ENCODE results near the gene MED6. TPM values are rescaled to one million over a fixed set of nuclear protein-coding genes. Genes with fewer than 3 reads are reported as not detected.

The MED6 gene
- total RNA-seq, 1 experiment from 2014 or later: 55.3 TPM

DNA sequence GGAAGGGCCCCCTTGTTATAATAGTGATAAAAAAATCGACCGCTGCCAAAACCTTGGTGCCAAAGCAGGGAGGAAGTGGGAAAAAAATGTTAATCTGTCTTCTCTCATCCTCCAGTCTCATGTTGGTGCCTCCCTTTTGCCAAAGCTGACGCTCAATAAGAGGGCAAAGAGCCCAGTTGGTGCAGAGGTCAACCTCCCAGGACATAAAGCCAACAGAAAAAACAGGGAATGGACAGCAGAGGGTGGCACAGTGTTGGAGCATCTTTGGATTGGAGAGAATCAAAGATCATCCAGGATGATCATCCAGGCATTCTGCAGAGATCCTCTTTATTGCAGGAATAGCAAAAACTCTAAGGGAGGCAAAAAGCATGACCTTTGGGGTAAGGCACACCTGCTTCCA lies 31.5 kb upstream of the MED6 start:
- Histone ChIP-seq H2BK5ac (ENCODE audit: insufficient read length, low read length) (no peak overlapping the region), H2BK20ac (ENCODE audit: low read depth, low read length, poor library complexity, severe bottlenecking) (no peak overlapping the region), H3K79me2 (ENCODE audit: insufficient read depth, low read length) (no peaks in the 10 kb centered on the region), H3K9ac (ENCODE audit: extremely low read depth, insufficient read length, low read length) (no peak overlapping the region), H3K56ac (ENCODE audit: insufficient read length, low read depth, low read length) (no peak overlapping the region), H3K4me2 (ENCODE audit: insufficient read depth, insufficient read length, low read length) (no peak overlapping the region), H2AK5ac (ENCODE audit: insufficient read length, low read length) (no peak overlapping the region), H4K5ac (ENCODE audit: insufficient read length, low read depth, low read length) (no peak overlapping the region), H2BK15ac (ENCODE audit: low read depth, low read length) (no peak overlapping the region), H3T11ph (ENCODE audit: low read length) (no peak overlapping the region), H3K23ac (ENCODE audit: insufficient read length, low read depth, low read length) (no peak overlapping the region), H4K20me1 (ENCODE audit: control insufficient read depth, insufficient read depth, insufficient read length) (no peaks in the 10 kb centered on the region), H3K4me1 (ENCODE audit: insufficient read depth, low read length) (no peaks in the 10 kb centered on the region), H3K23me2 (ENCODE audit: insufficient read length, low read depth, low read length, poor library complexity, severe bottlenecking) (no peaks in the 10 kb centered on the region), H3K27ac (ENCODE audit: insufficient read length, low read depth, low read length) (no peak overlapping the region), H2BK120ac (ENCODE audit: low read depth, low read length, poor library complexity, severe bottlenecking) (no peak overlapping the region), H3K18ac (ENCODE audit: insufficient read length, low read depth, low read length) (no peak overlapping the region), H2AFZ (ENCODE audit: low read length) (no peak overlapping the region), H4K91ac (ENCODE audit: insufficient read length, low read depth, low read length) (no peak overlapping the region), H3K4ac (ENCODE audit: low read depth, low read length) (no peak overlapping the region), H2BK12ac (ENCODE audit: insufficient read length, low read depth, low read length) (no peak overlapping the region), H4K8ac (replicated peaks; ENCODE audit: insufficient read length, low read depth, low read length) (no peak overlapping the region), H3K79me1 (ENCODE audit: insufficient read depth, low read depth, low read length, poor library complexity, severe bottlenecking) (no peaks in the 10 kb centered on the region), H3K14ac (ENCODE audit: insufficient read depth, low read length) (no peak overlapping the region), H3K9me3 (ENCODE audit: control insufficient read depth, low read depth, low read length) (no peaks in the 10 kb centered on the region), H3K27me3 (ENCODE audit: insufficient read depth, low read length) (no peaks in the 10 kb centered on the region)
- H3K4me1 Mint-ChIP-seq: no peaks in the 10 kb centered on the region
- H3K9me3 Mint-ChIP-seq: peaks cover 13 to 17% of the 10 kb centered on the region in 2 experiments
- TF ChIP-seq, protein P1, sequence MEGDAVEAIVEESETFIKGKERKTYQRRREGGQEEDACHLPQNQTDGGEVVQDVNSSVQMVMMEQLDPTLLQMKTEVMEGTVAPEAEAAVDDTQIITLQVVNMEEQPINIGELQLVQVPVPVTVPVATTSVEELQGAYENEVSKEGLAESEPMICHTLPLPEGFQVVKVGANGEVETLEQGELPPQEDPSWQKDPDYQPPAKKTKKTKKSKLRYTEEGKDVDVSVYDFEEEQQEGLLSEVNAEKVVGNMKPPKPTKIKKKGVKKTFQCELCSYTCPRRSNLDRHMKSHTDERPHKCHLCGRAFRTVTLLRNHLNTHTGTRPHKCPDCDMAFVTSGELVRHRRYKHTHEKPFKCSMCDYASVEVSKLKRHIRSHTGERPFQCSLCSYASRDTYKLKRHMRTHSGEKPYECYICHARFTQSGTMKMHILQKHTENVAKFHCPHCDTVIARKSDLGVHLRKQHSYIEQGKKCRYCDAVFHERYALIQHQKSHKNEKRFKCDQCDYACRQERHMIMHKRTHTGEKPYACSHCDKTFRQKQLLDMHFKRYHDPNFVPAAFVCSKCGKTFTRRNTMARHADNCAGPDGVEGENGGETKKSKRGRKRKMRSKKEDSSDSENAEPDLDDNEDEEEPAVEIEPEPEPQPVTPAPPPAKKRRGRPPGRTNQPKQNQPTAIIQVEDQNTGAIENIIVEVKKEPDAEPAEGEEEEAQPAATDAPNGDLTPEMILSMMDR (conservative IDR thresholded peaks at IDR 0.05): no peak
- H3K27me3 Mint-ChIP-seq (ENCODE audit: low read depth): peaks cover 1% of the 10 kb centered on the region; the same call in 1 of the 2 replicates
- no peak overlapping the region for H3K4me3 Mint-ChIP-seq
- WGBS (ENCODE audit: extremely low coverage, insufficient read length, low lambda C conversion rate): no CpG with 5 or more reads among the region's 3 CpGs
- H3K36me3 Mint-ChIP-seq (ENCODE audit: insufficient read depth in 1 of 3, low read depth in 3 of 3): peaks cover 9 to 20% (median 18%) of the 10 kb centered on the region in 3 experiments
- DNase-seq: no peak
- no peak overlapping the region; a peak in 1 of 7 replicates for H3K27ac Mint-ChIP-seq
